HEK293T (cell line): ENCODE results near the gene GTF2I.
A peak's percentile ranks its signal among the peaks of the same experiment; 100 is the strongest.
"Not testable (repeated sequence)": the region's sequence is repeated elsewhere in the genome, so short reads cannot be mapped to it uniquely, and the experiment has no call there.

Experiments used
- CTCF ChIA-PET: fragments of 350-600 bp; formaldehyde crosslinking; extraction: SDS; loops from one replicate; lab custom pipeline; 2021; ENCODE audit warnings: antibody characterized with exemption, inconsistent platforms; lab: Yijun Ruan, JAX
- POLR2A ChIA-PET: fragments of 350-600 bp; formaldehyde crosslinking; extraction: SDS; loops from one replicate; lab custom pipeline; 2020; ENCODE audit warnings: antibody characterized with exemption, inconsistent platforms; lab: Yijun Ruan, JAX
- DNase-seq: peaks from one replicate; pipeline ENCODE4 v3.0.0; 2012; ENCODE audit warnings: mixed read lengths; ENCODE audit errors: extremely low spot score
- ARNT ChIP-seq: fragments of 450-650 bp; IDR thresholded peaks from 2 replicates; pipeline ENCODE4 v1.6.1; 2017; ENCODE audit warnings: mild to moderate bottlenecking
- BHLHE40 ChIP-seq: fragments of 450-650 bp; IDR thresholded peaks from 2 replicates; pipeline ENCODE4 v1.6.1; 2016; ENCODE audit warnings: mild to moderate bottlenecking, moderate library complexity, borderline replicate concordance
- CTBP1 ChIP-seq: fragments of 450-650 bp; IDR thresholded peaks from 2 replicates; pipeline ENCODE4 v1.6.1; 2016; ENCODE audit warnings: borderline replicate concordance
- ELF4 ChIP-seq: fragments of 450-650 bp; IDR thresholded peaks from 2 replicates; pipeline ENCODE4 v1.6.1; 2017; ENCODE audit warnings: antibody characterized with exemption
- FOXA1 ChIP-seq: fragments of 450-650 bp; IDR thresholded peaks from 2 replicates; pipeline ENCODE4 v1.6.1; 2016; ENCODE audit warnings: mild to moderate bottlenecking
- FOXK2 ChIP-seq: fragments of 450-650 bp; IDR thresholded peaks from 2 replicates; pipeline ENCODE4 v1.6.1; 2016; ENCODE audit warnings: mild to moderate bottlenecking
- FOXM1 ChIP-seq: fragments of 450-650 bp; IDR thresholded peaks from 2 replicates; pipeline ENCODE4 v1.6.1; 2017; ENCODE audit warnings: mild to moderate bottlenecking, borderline replicate concordance
- HDGF ChIP-seq: fragments of 450-650 bp; IDR thresholded peaks from 2 replicates; pipeline ENCODE4 v1.6.1; 2017; ENCODE audit warnings: antibody characterized with exemption, borderline replicate concordance
- L3MBTL2 ChIP-seq: fragments of 450-650 bp; conservative IDR thresholded peaks from 2 replicates; pipeline ENCODE4 v1.6.1; 2016; ENCODE audit warnings: mild to moderate bottlenecking
- LEF1 ChIP-seq: fragments of 450-650 bp; IDR thresholded peaks from 2 replicates; pipeline ENCODE4 v1.6.1; 2017; ENCODE audit warnings: mild to moderate bottlenecking, borderline replicate concordance
- NFRKB ChIP-seq: fragments of 450-650 bp; IDR thresholded peaks from 2 replicates; pipeline ENCODE4 v1.6.1; 2016; ENCODE audit warnings: mild to moderate bottlenecking, moderate library complexity
- SP1 ChIP-seq: fragments of 450-650 bp; IDR thresholded peaks from 2 replicates; pipeline ENCODE4 v1.6.1; 2017
- SUZ12 ChIP-seq: fragments of 450-650 bp; IDR thresholded peaks from 2 replicates; pipeline ENCODE4 v1.6.1; 2016; ENCODE audit warnings: mild to moderate bottlenecking
- TARDBP ChIP-seq: fragments of 450-650 bp; IDR thresholded peaks from 2 replicates; pipeline ENCODE4 v1.6.1; 2016
- ZNF384 ChIP-seq: fragments of 450-650 bp; IDR thresholded peaks from 2 replicates; pipeline ENCODE4 v1.6.1; 2016
- TF ChIP-seq, protein P1 (sequence below): fragments of 450-650 bp; IDR thresholded peaks from 2 replicates; pipeline ENCODE4 v1.6.1; 2016

Gene GTF2I

GRCh38 chr7:74656441-74656836, 1.1 kb upstream of the GTF2I start:
- POLR2A ChIA-PET: interaction anchor here (1.1 to 1.6 kb wide), 2 partner anchors 21 to 36 kb away, joined by 3 read pairs; no protein-coding TSS in a partner anchor
- DNase-seq: peak; percentile 29
- TF ChIP-seq TARDBP: no peak
- TF ChIP-seq FOXM1: no peak
- TF ChIP-seq LEF1: no peak
- no peak for TF ChIP-seq SUZ12
- TF ChIP-seq ARNT: no peak
- CTCF ChIA-PET: interaction anchor here (1.0 kb wide), 1 partner anchor 20 kb away, joined by 3 read pairs; no protein-coding TSS in a partner anchor

DNA sequence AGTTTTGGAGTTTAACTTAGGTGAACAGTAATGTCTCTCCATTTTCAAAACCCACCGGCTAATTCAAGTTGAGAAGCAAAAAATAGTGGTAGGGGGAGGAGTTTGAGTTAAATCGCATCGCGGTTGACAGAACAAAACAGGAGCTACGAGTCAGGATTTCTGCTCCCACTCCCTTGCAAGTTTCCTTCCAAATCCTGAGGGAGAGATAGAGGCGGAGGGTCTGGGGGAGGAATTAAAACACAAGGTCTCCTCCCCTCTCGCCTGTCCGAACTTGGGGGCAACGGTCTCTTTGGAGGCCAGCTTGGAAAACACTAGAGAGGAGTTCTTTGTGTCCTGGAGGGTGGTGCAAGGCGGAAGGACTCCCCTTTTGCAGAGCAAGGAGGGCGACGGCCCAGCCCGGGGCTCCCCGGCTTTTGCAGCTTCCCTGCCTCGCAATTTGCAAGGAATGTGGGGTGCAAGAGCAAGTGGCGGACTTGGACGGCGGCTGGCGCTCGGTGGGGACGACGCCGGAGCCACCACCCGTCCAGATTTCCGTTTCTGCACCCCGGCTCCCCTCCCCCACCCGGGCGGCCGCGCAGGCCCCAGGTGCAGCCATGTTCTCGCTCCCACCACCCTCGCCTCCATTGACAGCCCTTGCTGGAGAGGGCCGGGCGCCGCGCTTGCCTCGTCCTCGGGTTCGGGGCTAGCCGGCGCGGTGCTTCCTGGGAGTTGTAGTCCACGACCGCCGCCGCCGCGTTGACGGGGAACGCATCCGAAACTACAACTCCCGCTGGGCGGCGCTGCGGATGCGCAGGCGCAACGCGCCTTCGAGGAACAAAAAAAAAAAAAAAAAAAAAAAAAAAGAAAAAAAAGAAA, 454 bp upstream of the GTF2I start:
- DNase-seq: peak; percentile 91
- ChIA-PET POLR2A (interaction anchor here (0.6 to 1.6 kb wide), 4 partner anchors 21 to 40 kb away, joined by 3 read pairs; no protein-coding TSS in a partner anchor), CTCF (no interaction called here)
- TF ChIP-seq CTBP1: no peak
- TF ChIP-seq FOXK2: no peak
- TF ChIP-seq ELF4: peak; percentile 38; the same call in 1 of the 2 replicates
- TF ChIP-seq, protein P1, sequence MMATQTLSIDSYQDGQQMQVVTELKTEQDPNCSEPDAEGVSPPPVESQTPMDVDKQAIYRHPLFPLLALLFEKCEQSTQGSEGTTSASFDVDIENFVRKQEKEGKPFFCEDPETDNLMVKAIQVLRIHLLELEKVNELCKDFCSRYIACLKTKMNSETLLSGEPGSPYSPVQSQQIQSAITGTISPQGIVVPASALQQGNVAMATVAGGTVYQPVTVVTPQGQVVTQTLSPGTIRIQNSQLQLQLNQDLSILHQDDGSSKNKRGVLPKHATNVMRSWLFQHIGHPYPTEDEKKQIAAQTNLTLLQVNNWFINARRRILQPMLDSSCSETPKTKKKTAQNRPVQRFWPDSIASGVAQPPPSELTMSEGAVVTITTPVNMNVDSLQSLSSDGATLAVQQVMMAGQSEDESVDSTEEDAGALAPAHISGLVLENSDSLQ: 0 out of 2 replicates have a peak, but pooled peaks have one; percentile 17
- no peak for TF ChIP-seq LEF1
- no peak for TF ChIP-seq TARDBP
- no peak for TF ChIP-seq L3MBTL2
- TF ChIP-seq HDGF: 0 out of 2 replicates have a peak, but pooled peaks have one; percentile 69
- no peak for TF ChIP-seq BHLHE40

GRCh38 chr7:74658178-74659004, 873 bp downstream of the GTF2I start:
- TF ChIP-seq SP1: no peak
- TF ChIP-seq ELF4: no peak
- no peak for TF ChIP-seq L3MBTL2
- TF ChIP-seq TARDBP: no peak
- TF ChIP-seq HDGF: no peak
- no peak for TF ChIP-seq NFRKB
- TF ChIP-seq FOXM1: no peak
- no peak for TF ChIP-seq SUZ12
- no peak for TF ChIP-seq ZNF384
- TF ChIP-seq BHLHE40: no peak
- TF ChIP-seq FOXK2: no peak
- TF ChIP-seq CTBP1: no peak
- TF ChIP-seq LEF1: no peak
- TF ChIP-seq FOXA1: no peak
- TF ChIP-seq ARNT: no peak
- ChIA-PET CTCF (interaction anchor here (0.6 kb wide), 2 partner anchors 88 to 373 kb away, joined by 3 to 8 read pairs; no protein-coding TSS in a partner anchor), POLR2A (no interaction called here)
- peak; percentile 92 for DNase-seq

- DNase-seq, POLR2A ChIA-PET, CTCF ChIA-PET: not testable (repeated sequence)
These were observed 2.7 kb downstream of the GTF2I start for GRCh38 chr7:74660202-74660601.

DNA sequence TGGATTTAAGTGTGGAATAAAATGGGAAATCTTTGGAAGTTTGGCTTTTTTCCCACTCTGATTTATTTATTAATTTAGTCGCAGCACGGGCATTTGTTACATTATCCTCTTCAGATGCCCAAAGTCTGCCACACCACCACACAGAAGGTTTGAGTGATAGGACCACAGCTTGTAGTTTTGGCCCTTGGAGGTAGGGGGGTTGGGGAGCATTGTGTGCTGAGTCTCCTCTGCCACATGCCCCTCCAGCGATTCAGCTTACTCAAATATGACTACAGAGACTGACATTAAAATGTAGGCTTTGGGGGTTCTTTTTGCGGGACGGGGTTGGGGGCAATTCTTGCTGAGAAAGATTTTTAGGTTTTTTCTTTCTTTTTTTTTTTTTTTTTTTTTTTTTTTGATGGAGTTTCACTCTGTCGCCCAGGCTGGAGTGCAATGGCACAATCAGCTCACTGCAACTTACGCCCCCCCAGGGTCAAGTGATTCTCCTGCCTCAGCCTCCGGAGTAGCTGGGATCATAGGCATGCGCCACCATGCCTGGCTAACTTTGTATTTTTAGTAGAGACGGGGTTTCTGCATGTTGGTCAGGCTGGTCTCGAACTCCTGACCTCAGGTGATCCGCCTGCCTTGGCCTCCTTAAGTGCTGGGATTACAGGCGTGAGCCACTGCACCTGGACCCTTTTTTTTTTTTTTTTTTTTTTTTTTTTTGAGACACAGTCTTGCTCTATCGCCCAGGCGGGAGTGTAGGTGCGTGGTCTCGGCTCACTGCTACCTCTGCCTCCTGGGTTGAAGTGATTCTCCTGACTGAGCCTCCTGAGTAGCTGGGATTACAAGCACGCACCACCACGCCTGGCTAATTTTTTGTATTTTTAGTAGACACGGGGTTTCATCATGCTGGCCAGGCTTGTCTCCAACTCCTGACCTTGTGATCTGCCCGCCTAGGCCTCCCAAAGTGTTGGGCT, 4.6 kb downstream of the GTF2I start:
- POLR2A ChIA-PET, DNase-seq: not testable (repeated sequence)
- TF ChIP-seq ZNF384: peak; percentile 42; the same call in 1 of the 2 replicates
- CTCF ChIA-PET: interaction anchor here (0.6 to 1.0 kb wide), 2 partner anchors 11 to 16 kb away, joined by 3 read pairs; no protein-coding TSS in a partner anchor

DNA sequence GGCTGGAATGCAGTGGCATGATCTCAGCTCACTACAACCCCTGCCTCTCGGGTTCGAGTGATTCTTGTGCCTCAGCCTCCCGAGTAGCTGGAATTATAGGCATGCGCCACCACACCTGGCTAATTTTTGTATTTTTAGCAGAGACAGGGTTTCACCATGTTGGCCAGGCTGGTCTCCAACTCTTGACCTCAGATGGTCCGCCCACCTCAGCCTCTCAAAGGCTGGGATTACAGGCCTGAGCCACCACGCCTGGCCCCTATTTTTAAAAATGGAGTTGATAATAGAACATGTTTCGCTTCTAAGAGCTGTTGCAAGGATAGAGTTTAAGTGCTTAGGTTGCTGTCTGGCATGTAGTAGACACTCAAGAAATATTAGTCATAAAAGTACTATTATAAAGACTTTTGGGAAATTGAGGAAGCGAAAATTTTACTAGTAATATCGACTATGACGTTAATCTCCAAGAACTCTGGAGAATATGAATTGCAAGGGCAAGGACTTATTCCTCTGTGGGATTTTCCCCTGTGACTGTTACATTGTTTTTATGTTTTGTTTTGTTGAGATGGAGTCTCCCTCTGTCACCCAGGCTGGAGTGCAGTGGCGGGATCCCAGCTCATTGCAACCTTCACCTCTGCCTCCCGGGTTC, 7.9 kb downstream of the GTF2I start:
- ChIA-PET POLR2A (no interaction called here), CTCF (interaction anchor here (0.6 kb wide), 1 partner anchor 332 kb away, joined by 6 read pairs; no protein-coding TSS in a partner anchor)
- no peak for TF ChIP-seq SUZ12
- no peak for TF ChIP-seq ARNT
- no peak for TF ChIP-seq ZNF384
- DNase-seq: no peak

DNA sequence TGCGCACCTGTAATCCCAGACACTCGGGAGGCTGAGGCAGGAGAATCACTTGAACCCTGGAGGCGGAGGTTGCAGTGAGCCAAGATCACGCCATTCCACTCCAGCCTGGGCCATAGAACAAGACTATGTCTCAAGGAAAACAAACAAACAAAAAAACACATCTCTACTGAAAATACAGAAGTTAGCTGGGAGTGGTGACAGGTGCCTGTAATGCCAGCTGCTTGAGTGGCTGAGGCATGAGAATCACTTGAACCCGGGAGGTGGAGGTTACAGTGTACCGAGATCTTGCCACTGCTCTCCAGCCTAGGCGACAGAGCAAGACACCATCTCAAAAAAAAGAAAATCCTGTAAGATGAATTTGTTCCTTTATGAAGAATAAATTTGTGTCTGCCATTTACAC, 9.5 kb downstream of the GTF2I start:
- DNase-seq, POLR2A ChIA-PET, CTCF ChIA-PET: not testable (repeated sequence)

DNA sequence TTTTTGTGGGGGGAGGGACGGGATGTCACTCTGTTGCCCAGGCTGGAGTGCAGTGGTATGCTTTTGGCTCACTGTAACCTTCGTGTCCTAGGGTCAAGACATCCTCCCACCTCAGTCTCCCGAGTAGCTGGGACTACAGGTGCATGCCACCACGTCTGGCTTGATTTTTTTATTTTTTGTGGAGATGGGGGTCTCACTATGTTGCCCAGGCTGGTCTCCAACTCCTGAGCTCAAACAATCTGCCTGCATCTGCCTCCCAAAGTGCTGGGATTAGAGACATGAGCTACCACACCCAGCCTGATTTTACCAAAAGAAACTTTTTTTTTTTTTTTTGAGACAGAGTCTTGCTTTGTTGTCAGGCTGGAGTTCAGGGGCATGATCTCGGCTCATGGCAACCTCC, 10.0 kb downstream of the GTF2I start:
- CTCF ChIA-PET, POLR2A ChIA-PET, DNase-seq: not testable (repeated sequence)
